Measurements from ENCODE around the gene PDIA2.

The PDIA2 gene

GRCh38 chr16:291539-291938 lies 8.6 kb downstream of the PDIA2 start:
- Histone ChIP-seq H3K27ac (ENCODE audit: low read depth, low read length) (no peak overlapping the region), H3K27me3 (ENCODE audit: insufficient read depth, low read length) (no peaks in the 10 kb centered on the region), H3K4me1 (ENCODE audit: insufficient read depth, low read length) (no peaks in the 10 kb centered on the region), H3K36me3 (ENCODE audit: insufficient read depth, low read length) (peaks cover 64% of the 10 kb centered on the region), H3K9me3 (ENCODE audit: insufficient read depth, low read depth, low read length) (no peaks in the 10 kb centered on the region), H3K9ac (ENCODE audit: low read depth, low read length) (no peak overlapping the region), H3K4me3 (ENCODE audit: low read length) (no peak overlapping the region)
- 91% methylated on average over 17 of the region's 17 CpGs for WGBS

- Histone ChIP-seq H3K4me3 (ENCODE audit: low read length) (no peak overlapping the region), H3K4me1 (ENCODE audit: insufficient read depth, low read length) (no peaks in the 10 kb centered on the region), H3K9me3 (ENCODE audit: insufficient read depth, low read depth, low read length) (no peaks in the 10 kb centered on the region), H3K36me3 (ENCODE audit: insufficient read depth, low read length) (peaks cover 58% of the 10 kb centered on the region), H3K27ac (ENCODE audit: low read depth, low read length) (no peak overlapping the region), H3K9ac (ENCODE audit: low read depth, low read length) (no peak overlapping the region), H3K27me3 (ENCODE audit: insufficient read depth, low read length) (no peaks in the 10 kb centered on the region)
- WGBS = 95% methylated on average over 32 of the region's 32 CpGs
These were observed 10.2 kb downstream of the PDIA2 start for GRCh38 chr16:293043-293775.

- Histone ChIP-seq H3K9me3 (ENCODE audit: insufficient read depth, low read depth, low read length) (no peaks in the 10 kb centered on the region), H3K27ac (ENCODE audit: low read depth, low read length) (no peak overlapping the region), H3K36me3 (ENCODE audit: insufficient read depth, low read length) (peaks cover 41% of the 10 kb centered on the region), H3K9ac (ENCODE audit: low read depth, low read length) (no peak overlapping the region), H3K4me1 (ENCODE audit: insufficient read depth, low read length) (no peaks in the 10 kb centered on the region), H3K4me3 (ENCODE audit: low read length) (no peak overlapping the region), H3K27me3 (ENCODE audit: insufficient read depth, low read length) (no peaks in the 10 kb centered on the region)
- 94% methylated on average over 14 of the region's 14 CpGs for WGBS
These were observed 13.3 kb downstream of the PDIA2 start for GRCh38 chr16:296276-296675.

DNA sequence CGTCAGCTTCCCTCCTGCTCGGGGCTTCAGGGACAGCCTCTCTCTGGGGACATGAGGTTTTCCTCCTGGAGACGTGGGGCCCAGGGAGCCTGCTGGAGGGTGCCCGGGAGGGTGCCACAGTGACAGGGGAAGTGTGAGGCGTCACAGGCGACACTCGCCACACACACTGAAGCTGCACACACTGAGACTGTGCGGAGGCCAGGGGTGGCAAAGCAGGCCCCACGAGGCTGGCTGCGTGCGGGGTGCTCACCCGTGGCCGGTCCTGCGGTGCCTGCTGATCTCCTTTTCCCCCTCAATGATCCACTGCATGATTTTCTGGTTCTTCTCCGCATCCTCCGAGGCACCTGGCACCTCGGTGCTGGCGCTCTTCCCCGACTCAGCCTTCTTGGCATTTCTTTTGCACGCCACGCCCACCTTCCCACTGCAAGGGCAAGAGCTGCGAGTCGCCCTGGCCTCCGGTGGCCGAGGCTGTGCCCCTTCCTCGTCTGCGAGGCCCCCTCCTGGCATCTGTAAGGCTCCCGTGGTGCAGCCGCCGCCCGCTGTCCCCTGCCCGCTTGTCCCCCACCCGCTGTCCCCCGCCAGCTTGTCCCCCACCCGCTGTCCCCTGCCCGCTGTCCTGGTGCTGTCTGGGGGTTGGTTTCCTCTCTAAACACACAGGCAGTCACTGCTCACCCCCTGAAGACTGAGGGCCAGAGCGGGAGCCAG lies 14.0 kb downstream of the PDIA2 start:
- WGBS = 97% methylated on average over 37 of the region's 37 CpGs
- Histone ChIP-seq H3K36me3 (ENCODE audit: insufficient read depth, low read length) (peaks cover 37% of the 10 kb centered on the region), H3K9me3 (ENCODE audit: insufficient read depth, low read depth, low read length) (no peaks in the 10 kb centered on the region), H3K4me1 (ENCODE audit: insufficient read depth, low read length) (no peaks in the 10 kb centered on the region), H3K27ac (ENCODE audit: low read depth, low read length) (no peak overlapping the region), H3K9ac (ENCODE audit: low read depth, low read length) (no peak overlapping the region), H3K27me3 (ENCODE audit: insufficient read depth, low read length) (no peaks in the 10 kb centered on the region), H3K4me3 (ENCODE audit: low read length) (no peak overlapping the region)

DNA sequence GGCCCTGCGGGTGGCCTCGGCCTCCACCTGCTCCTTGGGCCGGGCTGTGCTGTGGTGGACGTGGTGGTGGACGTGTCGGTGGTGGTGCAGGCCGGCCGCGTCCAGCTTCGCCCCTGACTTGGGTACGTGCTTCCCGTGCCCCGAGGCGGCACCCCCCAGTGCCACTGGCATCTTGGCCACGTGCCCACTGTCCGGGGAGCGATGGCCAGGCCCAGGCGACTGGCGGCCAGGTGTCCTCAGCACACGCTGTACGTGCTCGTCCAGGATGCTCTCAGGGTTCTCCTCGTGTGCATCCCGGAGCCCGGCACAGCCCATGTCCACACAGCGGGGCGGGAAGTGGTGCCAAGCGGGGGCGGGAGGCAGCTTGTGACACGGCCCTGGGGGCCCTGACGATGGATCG lies 14.9 kb downstream of the PDIA2 start:
- 97% methylated on average over 32 of the region's 32 CpGs for WGBS
- no peaks in the 10 kb centered on the region for H3K9me3 ChIP-seq (ENCODE audit: insufficient read depth, low read depth, low read length)
- no peak overlapping the region for H3K9ac ChIP-seq (ENCODE audit: low read depth, low read length)
- no peaks in the 10 kb centered on the region for H3K4me1 ChIP-seq (ENCODE audit: insufficient read depth, low read length)
- H3K4me3 ChIP-seq (ENCODE audit: low read length) = no peak overlapping the region
- H3K27ac ChIP-seq (ENCODE audit: low read depth, low read length) = no peak overlapping the region
- no peaks in the 10 kb centered on the region for H3K27me3 ChIP-seq (ENCODE audit: insufficient read depth, low read length)
- H3K36me3 ChIP-seq (ENCODE audit: insufficient read depth, low read length) = peaks cover 38% of the 10 kb centered on the region

- Histone ChIP-seq H3K4me3 (ENCODE audit: low read length) (no peak overlapping the region), H3K9me3 (ENCODE audit: insufficient read depth, low read depth, low read length) (no peaks in the 10 kb centered on the region), H3K27ac (ENCODE audit: low read depth, low read length) (no peak overlapping the region), H3K9ac (ENCODE audit: low read depth, low read length) (no peak overlapping the region), H3K27me3 (ENCODE audit: insufficient read depth, low read length) (no peaks in the 10 kb centered on the region), H3K4me1 (ENCODE audit: insufficient read depth, low read length) (no peaks in the 10 kb centered on the region), H3K36me3 (ENCODE audit: insufficient read depth, low read length) (peaks cover 39% of the 10 kb centered on the region)
- 94% methylated on average over 6 of the region's 6 CpGs for WGBS
These were observed 18.3 kb downstream of the PDIA2 start for GRCh38 chr16:301235-301634.

- Histone ChIP-seq H3K4me1 (ENCODE audit: insufficient read depth, low read length) (no peaks in the 10 kb centered on the region), H3K27me3 (ENCODE audit: insufficient read depth, low read length) (no peaks in the 10 kb centered on the region), H3K9me3 (ENCODE audit: insufficient read depth, low read depth, low read length) (no peaks in the 10 kb centered on the region), H3K36me3 (ENCODE audit: insufficient read depth, low read length) (peaks cover 43% of the 10 kb centered on the region), H3K4me3 (ENCODE audit: low read length) (no peak overlapping the region), H3K9ac (ENCODE audit: low read depth, low read length) (no peak overlapping the region), H3K27ac (ENCODE audit: low read depth, low read length) (no peak overlapping the region)
- WGBS = 97% methylated on average over 13 of the region's 13 CpGs
These were observed 19.0 kb downstream of the PDIA2 start for GRCh38 chr16:301950-302349.

- no peaks in the 10 kb centered on the region for H3K27me3 ChIP-seq (ENCODE audit: insufficient read depth, low read length)
- H3K4me3 ChIP-seq (ENCODE audit: low read length) = no peak overlapping the region
- peaks cover 46% of the 10 kb centered on the region for H3K36me3 ChIP-seq (ENCODE audit: insufficient read depth, low read length)
- H3K4me1 ChIP-seq (ENCODE audit: insufficient read depth, low read length) = no peaks in the 10 kb centered on the region
- no peaks in the 10 kb centered on the region for H3K9me3 ChIP-seq (ENCODE audit: insufficient read depth, low read depth, low read length)
- no peak overlapping the region for H3K9ac ChIP-seq (ENCODE audit: low read depth, low read length)
- no peak overlapping the region for H3K27ac ChIP-seq (ENCODE audit: low read depth, low read length)
- 95% methylated on average over 43 of the region's 43 CpGs for WGBS
These were observed 21.0 kb downstream of the PDIA2 start for GRCh38 chr16:303760-304505.

DNA sequence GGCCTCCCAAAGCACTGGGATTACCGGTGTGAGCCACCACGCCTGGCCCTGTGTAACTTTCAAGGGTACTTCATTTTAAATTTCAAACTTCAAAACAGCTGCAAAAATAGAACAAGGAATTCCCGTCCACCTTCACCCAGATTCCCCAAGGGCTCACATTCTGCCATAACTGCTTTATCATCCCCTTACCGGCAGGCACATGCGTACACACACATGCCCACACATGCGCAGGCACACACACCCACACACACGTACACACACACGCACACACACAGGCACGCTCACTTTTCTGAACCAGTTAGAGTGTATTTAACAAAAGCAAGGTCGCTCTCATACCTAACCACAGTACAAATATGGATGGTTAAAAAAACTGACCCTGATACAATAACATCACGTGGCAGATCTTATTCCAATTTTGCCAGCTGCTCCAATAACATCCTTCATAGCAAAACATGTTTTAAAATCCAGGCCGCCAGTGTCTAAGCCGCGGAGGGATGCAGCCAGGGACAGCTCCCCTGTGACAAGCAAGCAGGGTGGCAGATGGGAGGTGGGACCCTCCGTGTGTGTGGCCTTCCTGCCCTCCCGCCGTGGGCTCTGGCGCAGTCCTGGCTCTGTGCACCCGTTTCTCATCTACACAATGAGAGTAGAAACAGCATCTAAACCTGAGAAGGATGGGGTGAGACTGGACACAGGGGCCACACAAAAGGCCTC lies 23.1 kb downstream of the PDIA2 start:
- 95% methylated on average over 19 of the region's 19 CpGs for WGBS
- no peaks in the 10 kb centered on the region for H3K27me3 ChIP-seq (ENCODE audit: insufficient read depth, low read length)
- no peak overlapping the region for H3K9ac ChIP-seq (ENCODE audit: low read depth, low read length)
- no peak overlapping the region for H3K4me3 ChIP-seq (ENCODE audit: low read length)
- no peak overlapping the region for H3K27ac ChIP-seq (ENCODE audit: low read depth, low read length)
- peaks cover 53% of the 10 kb centered on the region for H3K36me3 ChIP-seq (ENCODE audit: insufficient read depth, low read length)
- no peaks in the 10 kb centered on the region for H3K4me1 ChIP-seq (ENCODE audit: insufficient read depth, low read length)
- H3K9me3 ChIP-seq (ENCODE audit: insufficient read depth, low read depth, low read length) = no peaks in the 10 kb centered on the region

DNA sequence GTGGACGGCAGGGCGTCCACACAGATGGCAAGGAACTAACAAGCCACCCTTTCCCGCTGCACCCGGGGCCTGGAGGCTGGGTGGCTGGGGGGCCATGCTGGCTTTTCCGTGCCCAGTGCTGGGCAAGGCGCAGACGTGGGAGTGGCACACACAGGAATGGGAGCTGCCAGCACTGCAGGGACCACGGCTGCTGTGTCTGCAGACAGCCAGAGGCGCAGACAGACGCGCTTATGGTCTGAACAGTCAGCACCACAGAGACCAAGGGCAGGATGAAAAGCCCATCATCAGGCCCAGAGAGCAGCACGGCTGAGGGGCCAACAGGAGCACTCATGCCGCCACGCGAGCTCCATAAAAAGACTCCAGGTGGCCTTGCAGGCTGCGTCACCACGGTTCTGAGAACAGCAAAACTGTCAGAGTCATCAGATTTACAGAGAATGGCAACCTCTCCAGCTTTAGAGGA lies 24.0 kb downstream of the PDIA2 start:
- no peaks in the 10 kb centered on the region for H3K4me1 ChIP-seq (ENCODE audit: insufficient read depth, low read length)
- H3K9me3 ChIP-seq (ENCODE audit: insufficient read depth, low read depth, low read length) = no peaks in the 10 kb centered on the region
- no peak overlapping the region for H3K9ac ChIP-seq (ENCODE audit: low read depth, low read length)
- no peak overlapping the region for H3K27ac ChIP-seq (ENCODE audit: low read depth, low read length)
- no peak overlapping the region for H3K4me3 ChIP-seq (ENCODE audit: low read length)
- WGBS = 95% methylated on average over 17 of the region's 17 CpGs
- H3K27me3 ChIP-seq (ENCODE audit: insufficient read depth, low read length) = no peaks in the 10 kb centered on the region
- H3K36me3 ChIP-seq (ENCODE audit: insufficient read depth, low read length) = peaks cover 54% of the 10 kb centered on the region

Measured in HUES64 (cell line).